Naive B cell (primary cell): ENCODE data around the gene RHBDD3. TPM values are rescaled to one million over a fixed set of nuclear protein-coding genes. Genes with fewer than 3 reads are reported as not detected.

Source experiments
- ATAC-seq, 2 donors: fragments of 150-1000 bp; cut with Tn5 transposase; 2 replicates each; pipeline ENCODE4 v1.10.0; 2021; ENCODE audit warnings: low read depth in 2 of 2, mild to moderate bottlenecking in 2 of 2, moderate library complexity in 2 of 2
- DNase-seq: peaks from one replicate; pipeline ENCODE4 v3.0.0; 2022
- H3K27ac Mint-ChIP-seq, 6 donors: one replicate each; pipeline ENCODE4 v1.8.0; 2020 to 2022; ENCODE audit warnings: mild to moderate bottlenecking in 6 of 6, mixed read lengths in 6 of 6, moderate library complexity in 5 of 6, inconsistent platforms in 2 of 6
- H3K27me3 Mint-ChIP-seq, 3 donors: one replicate each; pipeline ENCODE4 v1.8.0; 2021 to 2022; ENCODE audit warnings: mixed read lengths in 3 of 3, mild to moderate bottlenecking in 1 of 3
- H3K36me3 Mint-ChIP-seq, 2 donors: one replicate each; pipeline ENCODE4 v1.8.0; 2020 to 2022; ENCODE audit warnings: mixed read lengths in 2 of 2, inconsistent platforms in 1 of 2, mild to moderate bottlenecking in 1 of 2
- H3K4me1 Mint-ChIP-seq, 3 donors: one replicate each; pipeline ENCODE4 v1.8.0; 2020 to 2022; ENCODE audit warnings: mixed read lengths in 3 of 3, inconsistent platforms in 1 of 3, mild to moderate bottlenecking in 1 of 3, moderate library complexity in 1 of 3
- H3K4me3 Mint-ChIP-seq, 8 donors: one replicate each; pipeline ENCODE4 v1.8.0; 2020 to 2022; ENCODE audit warnings: mild to moderate bottlenecking in 8 of 8, mixed read lengths in 8 of 8, moderate library complexity in 8 of 8, inconsistent platforms in 2 of 8
- H3K9me3 Mint-ChIP-seq, 7 donors: one replicate each; pipeline ENCODE4 v1.8.0; 2020 to 2022; ENCODE audit warnings: mixed read lengths in 7 of 7, mild to moderate bottlenecking in 5 of 7, inconsistent platforms in 2 of 7, moderate library complexity in 1 of 7
- polyA plus RNA-seq, 6 donors: library from polyadenylated mRNA; unstranded; fragments of 300-500 nt; fragmentation: Illumina TruSeq; gene quantifications; one replicate each; pipeline ENCODE4 v1.2.3, GENCODE V29; 2021; ENCODE audit warnings: low read depth in 6 of 6

RHBDD3 gene
- polyA plus RNA-seq, 6 donors from 2014 or later, result 0.72 to 4.2 (median 2.9) TPM; not detected in 1

DNA sequence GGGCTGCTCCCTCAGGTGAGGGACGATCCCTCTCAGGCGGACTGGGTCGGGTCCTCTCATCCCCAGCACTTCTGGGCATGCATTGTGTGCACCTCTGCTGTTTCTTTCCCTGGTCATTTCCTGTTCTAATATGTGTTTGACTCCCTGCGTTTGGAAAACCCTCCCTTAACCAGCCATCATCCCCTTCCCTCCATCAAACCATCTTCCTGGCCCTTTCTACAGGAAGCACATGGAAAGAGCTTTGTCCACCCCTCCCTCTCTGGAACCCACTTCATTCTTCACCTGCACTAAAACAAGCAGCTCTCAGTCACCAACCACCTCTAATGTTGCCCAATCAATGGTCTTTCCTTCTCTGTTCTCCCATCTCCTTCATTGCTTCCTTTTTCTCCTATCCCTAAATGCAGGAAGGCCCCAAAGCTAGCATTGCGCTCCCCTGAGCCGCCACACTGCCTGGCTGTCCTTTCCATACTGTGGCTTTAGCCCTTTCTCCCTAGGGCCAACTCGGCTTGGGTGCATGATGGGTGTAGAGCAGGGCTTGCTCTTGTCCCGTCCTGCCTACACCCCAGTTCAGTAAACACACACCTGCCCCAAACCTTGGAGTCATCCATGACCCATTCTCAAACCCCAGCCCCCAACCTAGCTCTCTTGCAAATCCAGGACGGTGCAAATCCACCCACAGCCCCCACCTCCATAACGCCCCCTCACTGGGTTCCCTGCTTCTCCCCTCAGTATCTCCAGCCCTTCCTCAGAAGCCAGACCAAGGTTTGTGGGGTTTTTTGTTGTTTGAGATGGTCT is 33.2 kb upstream of the RHBDD3 start:
- H3K4me3 Mint-ChIP-seq, result no peak overlapping the region
- H3K27me3 Mint-ChIP-seq, result peaks cover 0 to 20% (median 18%) of the 10 kb centered on the region in 3 donors
- no peaks in the 10 kb centered on the region for H3K9me3 Mint-ChIP-seq
- H3K27ac Mint-ChIP-seq, result peak overlapping the region in 3 of 6 donors; percentile 47 to 79 (median 66)
- peaks cover 17 to 29% of the 10 kb centered on the region in 2 donors for H3K36me3 Mint-ChIP-seq
- DNase-seq, result no peak
- no peak for ATAC-seq
- H3K4me1 Mint-ChIP-seq, result peaks cover 19 to 29% (median 20%) of the 10 kb centered on the region in 3 donors

DNA sequence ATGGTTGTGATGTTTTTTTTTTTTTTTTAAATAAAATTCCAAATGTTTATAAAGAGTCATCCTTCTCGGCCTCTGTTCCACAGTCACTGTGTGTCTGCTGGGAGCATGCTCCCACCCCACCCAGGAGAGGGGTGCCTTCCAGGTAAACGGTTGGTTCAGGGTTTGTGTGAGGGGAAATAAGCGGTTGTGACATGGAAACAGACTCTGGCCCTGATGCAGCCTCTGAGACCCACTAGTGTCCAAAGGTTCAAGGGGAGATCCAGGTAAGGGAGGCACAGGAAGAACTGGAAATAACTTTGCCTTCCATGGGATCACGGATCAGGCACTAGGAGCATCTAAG is 32.7 kb upstream of the RHBDD3 start:
- peak overlapping the region in 2 of 6 donors; percentile 47 to 66 for H3K27ac Mint-ChIP-seq
- H3K36me3 Mint-ChIP-seq, result peaks cover 21 to 29% of the 10 kb centered on the region in 2 donors
- H3K4me3 Mint-ChIP-seq, result no peak overlapping the region
- H3K9me3 Mint-ChIP-seq, result no peaks in the 10 kb centered on the region
- ATAC-seq (no peak), DNase-seq (no peak)
- H3K27me3 Mint-ChIP-seq, result peaks cover 0 to 14% (median 12%) of the 10 kb centered on the region in 3 donors
- peaks cover 13 to 23% (median 17%) of the 10 kb centered on the region in 3 donors for H3K4me1 Mint-ChIP-seq

DNA sequence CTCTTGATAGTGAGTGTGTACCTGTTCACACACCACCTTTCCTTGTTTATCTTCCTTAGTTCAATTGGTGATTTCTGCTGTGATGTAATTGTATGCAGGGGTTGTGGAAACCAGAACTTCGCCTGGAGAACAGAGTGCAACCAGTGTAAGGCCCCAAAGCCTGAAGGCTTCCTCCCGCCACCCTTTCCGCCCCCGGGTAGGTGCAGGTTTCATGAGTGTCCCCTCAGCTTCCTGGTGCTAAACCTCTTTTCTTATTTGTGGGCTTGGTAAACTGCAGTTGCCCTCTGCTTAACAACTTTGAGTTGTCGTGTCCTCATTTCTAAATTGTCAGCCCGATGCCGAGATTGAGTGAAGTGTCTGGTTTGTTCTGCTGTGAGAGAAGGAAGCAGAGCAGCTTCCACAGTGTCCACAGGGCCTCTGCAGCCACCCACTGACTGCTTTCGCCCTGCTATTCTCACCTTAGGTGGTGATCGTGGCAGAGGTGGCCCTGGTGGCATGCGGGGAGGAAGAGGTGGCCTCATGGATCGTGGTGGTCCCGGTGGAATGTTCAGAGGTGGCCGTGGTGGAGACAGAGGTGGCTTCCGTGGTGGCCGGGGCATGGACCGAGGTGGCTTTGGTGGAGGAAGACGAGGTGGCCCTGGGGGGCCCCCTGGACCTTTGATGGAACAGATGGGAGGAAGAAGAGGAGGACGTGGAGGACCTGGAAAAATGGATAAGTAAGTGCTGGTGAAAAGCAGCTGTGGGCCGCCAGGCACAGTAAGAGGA is 31.5 kb upstream of the RHBDD3 start:
- H3K4me3 Mint-ChIP-seq, result no peak overlapping the region

DNA sequence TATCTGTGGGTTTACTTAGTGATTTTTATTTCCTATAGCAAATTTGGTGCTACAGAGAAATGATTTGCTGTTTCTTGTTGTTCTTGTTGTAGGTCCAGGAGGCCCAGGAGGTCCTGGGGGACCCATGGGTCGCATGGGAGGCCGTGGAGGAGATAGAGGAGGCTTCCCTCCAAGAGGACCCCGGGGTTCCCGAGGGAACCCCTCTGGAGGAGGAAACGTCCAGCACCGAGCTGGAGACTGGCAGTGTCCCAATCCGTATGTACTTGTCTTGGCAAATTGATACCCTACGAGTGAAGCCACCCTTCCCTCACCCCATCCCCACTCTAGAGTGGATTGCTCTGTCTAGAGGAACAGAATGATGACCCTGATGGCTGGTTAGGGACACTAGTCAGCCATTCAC is 30.9 kb upstream of the RHBDD3 start:
- no peak overlapping the region for H3K4me3 Mint-ChIP-seq
- DNase-seq, result no peak
- ATAC-seq, result no peak
- no peaks in the 10 kb centered on the region for H3K27me3 Mint-ChIP-seq
- H3K4me1 Mint-ChIP-seq, result peaks cover 6 to 10% (median 10%) of the 10 kb centered on the region in 3 donors
- peaks cover 21 to 29% of the 10 kb centered on the region in 2 donors for H3K36me3 Mint-ChIP-seq
- H3K9me3 Mint-ChIP-seq, result no peaks in the 10 kb centered on the region
- H3K27ac Mint-ChIP-seq, result peak overlapping the region in 2 of 6 donors; percentile 47 to 69

More for the DNA sequence above, 31.5 kb upstream of the RHBDD3 start:
- H3K36me3 Mint-ChIP-seq, result peaks cover 21 to 29% of the 10 kb centered on the region in 2 donors
- peaks cover 11 to 17% (median 11%) of the 10 kb centered on the region in 3 donors for H3K4me1 Mint-ChIP-seq
- DNase-seq, result no peak
- ATAC-seq, result no peak
- H3K27ac Mint-ChIP-seq, result peak overlapping the region in 3 of 6 donors; percentile 51 to 93 (median 54)
- peaks cover 0 to 3% (median under 1%) of the 10 kb centered on the region in 3 donors for H3K27me3 Mint-ChIP-seq
- no peaks in the 10 kb centered on the region for H3K9me3 Mint-ChIP-seq

GRCh38 chr22:29292379-29292778 is 24.6 kb upstream of the RHBDD3 start:
- peak overlapping the region in 2 of 6 donors; percentile 32 to 53 for H3K27ac Mint-ChIP-seq
- peaks cover 0 to 5% (median 5%) of the 10 kb centered on the region in 3 donors for H3K4me1 Mint-ChIP-seq
- ATAC-seq, result no peak
- no peak overlapping the region for H3K4me3 Mint-ChIP-seq
- no peaks in the 10 kb centered on the region for H3K27me3 Mint-ChIP-seq
- no peak for DNase-seq
- no peaks in the 10 kb centered on the region for H3K9me3 Mint-ChIP-seq
- H3K36me3 Mint-ChIP-seq, result peaks cover 25 to 33% of the 10 kb centered on the region in 2 donors

- Mint-ChIP-seq H3K27me3 (no peaks in the 10 kb centered on the region), H3K4me1 (peaks cover 0 to 9% (median 5%) of the 10 kb centered on the region in 3 donors), H3K9me3 (no peaks in the 10 kb centered on the region), H3K27ac (peak overlapping the region in 1 of 6 donors; percentile 57), H3K4me3 (no peak overlapping the region), H3K36me3 (peaks cover 31 to 40% of the 10 kb centered on the region in 2 donors)
- ATAC-seq (no peak), DNase-seq (no peak)
Measured at GRCh38 chr22:29291215-29291614, 23.4 kb upstream of the RHBDD3 start.

GRCh38 chr22:29290061-29290460 is 22.3 kb upstream of the RHBDD3 start:
- Mint-ChIP-seq H3K4me3 (no peak overlapping the region), H3K27me3 (no peaks in the 10 kb centered on the region), H3K4me1 (peaks cover 0 to 9% (median 5%) of the 10 kb centered on the region in 3 donors), H3K9me3 (no peaks in the 10 kb centered on the region), H3K27ac (no peak overlapping the region), H3K36me3 (peaks cover 26 to 40% of the 10 kb centered on the region in 2 donors)
- no peak for DNase-seq
- no peak for ATAC-seq

DNA sequence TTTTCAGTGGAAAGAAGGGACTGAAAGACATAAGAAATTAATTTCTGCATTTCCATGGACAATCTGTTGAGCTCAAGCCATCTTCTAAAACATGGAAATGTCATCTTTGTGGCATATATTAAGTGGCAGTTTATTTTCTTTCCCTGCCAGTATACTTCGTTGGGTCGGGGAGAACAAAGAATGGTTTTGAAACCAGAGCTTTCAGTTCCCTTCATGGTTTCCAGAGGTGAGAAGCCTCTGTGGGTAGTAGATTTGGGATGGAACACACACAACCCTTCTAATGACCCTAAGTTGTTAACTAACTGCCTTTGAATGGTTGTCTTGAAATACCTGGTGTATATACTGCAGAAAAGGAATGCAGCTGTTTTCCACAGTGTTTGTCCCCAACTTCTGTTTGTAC is 21.1 kb upstream of the RHBDD3 start:
- DNase-seq, result no peak
- no peaks in the 10 kb centered on the region for H3K27me3 Mint-ChIP-seq
- H3K27ac Mint-ChIP-seq, result no peak overlapping the region
- H3K9me3 Mint-ChIP-seq, result no peaks in the 10 kb centered on the region
- no peak for ATAC-seq
- no peak overlapping the region for H3K4me3 Mint-ChIP-seq
- peaks cover 0 to 9% (median 5%) of the 10 kb centered on the region in 3 donors for H3K4me1 Mint-ChIP-seq
- peaks cover 26 to 40% of the 10 kb centered on the region in 2 donors for H3K36me3 Mint-ChIP-seq

DNA sequence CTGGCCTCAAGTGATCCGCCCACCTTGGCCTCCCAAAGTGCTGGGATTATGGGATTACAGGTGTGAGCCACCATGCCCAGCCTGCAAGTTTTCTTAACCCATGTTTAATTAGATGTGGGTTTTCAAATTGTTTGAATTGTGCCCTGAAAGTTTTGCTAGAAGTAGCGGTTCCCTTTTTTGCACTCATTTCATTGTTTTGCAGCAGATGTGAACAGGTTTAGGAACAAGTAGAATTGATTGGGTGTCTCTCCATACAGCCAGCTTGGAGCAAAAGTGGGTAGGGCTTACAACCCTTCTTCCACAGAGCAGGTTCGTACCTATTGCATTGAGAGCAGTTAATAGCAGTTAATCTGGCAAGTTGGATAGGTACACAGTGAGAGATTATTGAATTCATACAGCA is 16.4 kb upstream of the RHBDD3 start:
- Mint-ChIP-seq H3K36me3 (peaks cover 14 to 20% of the 10 kb centered on the region in 2 donors), H3K4me1 (peaks cover 3 to 16% (median 11%) of the 10 kb centered on the region in 3 donors), H3K27me3 (no peaks in the 10 kb centered on the region), H3K4me3 (no peak overlapping the region), H3K9me3 (no peaks in the 10 kb centered on the region), H3K27ac (no peak overlapping the region)
- DNase-seq, result no peak
- no peak for ATAC-seq

GRCh38 chr22:29277927-29278326 is 10.1 kb upstream of the RHBDD3 start:
- H3K4me1 Mint-ChIP-seq, result peaks cover 30 to 49% (median 30%) of the 10 kb centered on the region in 3 donors
- no peak for ATAC-seq
- no peak overlapping the region for H3K4me3 Mint-ChIP-seq
- H3K27me3 Mint-ChIP-seq, result no peaks in the 10 kb centered on the region
- no peaks in the 10 kb centered on the region for H3K9me3 Mint-ChIP-seq
- peaks cover 17 to 18% of the 10 kb centered on the region in 2 donors for H3K36me3 Mint-ChIP-seq
- H3K27ac Mint-ChIP-seq, result peak overlapping the region in 1 of 6 donors; percentile 18
- DNase-seq, result no peak

GRCh38 chr22:29275819-29276565 is 8.2 kb upstream of the RHBDD3 start:
- Mint-ChIP-seq H3K27me3 (no peaks in the 10 kb centered on the region), H3K36me3 (peaks cover 12 to 17% of the 10 kb centered on the region in 2 donors), H3K4me1 (peaks cover 38 to 59% (median 46%) of the 10 kb centered on the region in 3 donors), H3K9me3 (no peaks in the 10 kb centered on the region), H3K27ac (peak overlapping the region in 3 of 6 donors; percentile 35 to 38 (median 35)), H3K4me3 (no peak overlapping the region)
- ATAC-seq (no peak), DNase-seq (no peak)

GRCh38 chr22:29275167-29275566 is 7.4 kb upstream of the RHBDD3 start:
- Mint-ChIP-seq H3K4me3 (no peak overlapping the region), H3K36me3 (peaks cover 12 to 17% of the 10 kb centered on the region in 2 donors), H3K4me1 (peaks cover 46 to 66% (median 54%) of the 10 kb centered on the region in 3 donors), H3K9me3 (no peaks in the 10 kb centered on the region), H3K27ac (peak overlapping the region in 1 of 6 donors; percentile 34), H3K27me3 (no peaks in the 10 kb centered on the region)
- DNase-seq (no peak), ATAC-seq (no peak)

GRCh38 chr22:29272624-29273023 is 4.8 kb upstream of the RHBDD3 start:
- Mint-ChIP-seq H3K4me3 (peak overlapping the region in 2 of 8 donors; percentile 40 to 97), H3K4me1 (peaks cover 52 to 71% (median 68%) of the 10 kb centered on the region in 3 donors), H3K27me3 (no peaks in the 10 kb centered on the region), H3K9me3 (peaks cover 0 to 3% (median 0%) of the 10 kb centered on the region in 7 donors), H3K36me3 (peaks cover 2 to 16% of the 10 kb centered on the region in 2 donors), H3K27ac (no peak overlapping the region)
- DNase-seq (no peak), ATAC-seq (no peak)
